Activated CD4-positive, alpha-beta T cell treated with anti-CD3 and anti-CD28 coated beads for 36 hours (primary cell): ENCODE data around the gene CHCHD3. TPM values are rescaled to one million over a fixed set of nuclear protein-coding genes. Genes with fewer than 3 reads are reported as not detected.
"Not testable (repeated sequence)": the region's sequence is repeated elsewhere in the genome, so short reads cannot be mapped to it uniquely, and the experiment has no call there.

ENCODE experiments used
- ATAC-seq: fragments of 200-7000 bp; cut with Tn5 transposase; one replicate; pipeline ENCODE4 v1.10.0; 2021; ENCODE audit warnings: mild to moderate bottlenecking, moderate library complexity
- CTCF ChIA-PET: fragments of 350-600 bp; sonication (Branson Sonifier 250); formaldehyde crosslinking; loops from one replicate; lab custom pipeline; 2021; ENCODE audit warnings: antibody characterized with exemption; lab: Charles Lee
- POLR2A ChIA-PET: fragments of 350-600 bp; sonication (Branson Sonifier 250); formaldehyde crosslinking; loops from one replicate; lab custom pipeline; 2021; ENCODE audit warnings: antibody characterized with exemption, inconsistent platforms; lab: Charles Lee
- DNase-seq: peaks from one replicate; pipeline ENCODE4 v3.0.0-alpha.2; 2020
- H3K27ac Mint-ChIP-seq: one replicate; pipeline ENCODE4 v1.8.0; 2021; ENCODE audit warnings: mixed read lengths
- H3K27me3 Mint-ChIP-seq: one replicate; pipeline ENCODE4 v1.8.0; 2021; ENCODE audit warnings: mixed read lengths
- H3K36me3 Mint-ChIP-seq: one replicate; pipeline ENCODE4 v1.8.0; 2021; ENCODE audit warnings: low read depth, mixed read lengths
- H3K4me1 Mint-ChIP-seq: one replicate; pipeline ENCODE4 v1.8.0; 2021; ENCODE audit warnings: mixed read lengths
- H3K4me3 Mint-ChIP-seq: one replicate; pipeline ENCODE4 v1.8.0; 2021; ENCODE audit warnings: mild to moderate bottlenecking, moderate library complexity, mixed read lengths
- H3K9me3 Mint-ChIP-seq: one replicate; pipeline ENCODE4 v1.8.0; 2021; ENCODE audit warnings: low read depth, mixed read lengths
- intact Hi-C, 2 experiments: fragments of 100-400 bp; cut with DNase I in 1 of 2; cut with micrococcal nuclease in 1 of 2; formaldehyde crosslinking; loops; one replicate each; pipeline versions ENCODE4 v1.14.2 to v1.15.1; 2022 to 2024; cut with DNase I, micrococcal nuclease
- total RNA-seq, 2 experiments: library from RNA; stranded (reverse); gene quantifications; one replicate each; pipeline ENCODE4 v1.2.3, GENCODE V29; 2021

Gene CHCHD3
- total RNA-seq, 2 experiments from 2014 or later: 63.0 to 71.9 TPM

DNA sequence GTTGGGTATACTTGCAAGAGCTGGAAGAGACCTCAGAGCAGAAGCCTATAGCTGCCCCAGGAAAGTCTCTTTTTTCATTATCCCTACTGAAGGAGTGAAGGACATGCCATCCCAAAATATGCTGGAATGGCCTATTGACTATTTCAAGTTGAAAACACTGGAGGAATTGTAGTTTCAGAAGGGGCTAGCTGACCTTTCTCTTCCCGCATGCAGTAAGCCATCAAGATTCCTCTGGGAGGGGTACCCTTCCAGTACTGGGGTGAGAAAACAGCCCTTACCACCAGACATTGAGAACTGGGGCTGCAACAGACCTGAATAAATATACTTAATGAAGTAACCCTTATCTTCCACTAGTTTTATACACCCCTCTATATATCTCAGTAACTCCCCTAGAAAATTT, 41.7 kb downstream of the CHCHD3 start:
- peaks cover 7% of the 10 kb centered on the region for H3K4me1 Mint-ChIP-seq

DNA sequence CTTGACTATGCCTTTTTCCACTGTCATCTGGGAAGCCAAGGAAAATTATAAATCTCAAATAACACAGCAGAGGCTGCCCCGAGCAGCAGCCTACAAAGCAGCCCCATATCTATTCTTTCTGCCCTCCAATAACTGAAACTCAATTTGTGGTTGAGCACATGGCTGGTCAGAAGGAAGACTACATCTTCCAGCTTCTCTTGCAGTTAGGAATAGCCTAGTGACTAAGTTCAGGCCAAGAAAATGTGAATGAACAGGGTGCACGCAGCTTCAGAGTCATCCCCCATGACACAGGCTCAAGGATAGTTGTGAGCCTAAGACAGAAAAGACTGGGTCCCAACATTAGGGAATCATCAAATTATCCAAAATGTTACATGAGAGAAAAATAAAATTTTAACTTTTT, 42.3 kb downstream of the CHCHD3 start:
- intact Hi-C loops: no loop called here
- Mint-ChIP-seq H3K4me3 (no peak overlapping the region), H3K27ac (no peak overlapping the region), H3K4me1 (peaks cover 7% of the 10 kb centered on the region), H3K27me3 (no peaks in the 10 kb centered on the region), H3K9me3 (no peaks in the 10 kb centered on the region), H3K36me3 (peaks cover 9% of the 10 kb centered on the region)
- no peak for ATAC-seq
- DNase-seq: no peak
- CTCF ChIA-PET: no interaction called here
- POLR2A ChIA-PET: no interaction called here

More for the DNA sequence above, 41.7 kb downstream of the CHCHD3 start:
- H3K9me3 Mint-ChIP-seq: no peaks in the 10 kb centered on the region
- H3K36me3 Mint-ChIP-seq: peaks cover 10% of the 10 kb centered on the region
- ATAC-seq (no peak), DNase-seq (no peak)
- intact Hi-C loops: no loop called here
- no peak overlapping the region for H3K27ac Mint-ChIP-seq
- no peaks in the 10 kb centered on the region for H3K27me3 Mint-ChIP-seq
- ChIA-PET CTCF (no interaction called here), POLR2A (no interaction called here)
- H3K4me3 Mint-ChIP-seq: no peak overlapping the region

DNA sequence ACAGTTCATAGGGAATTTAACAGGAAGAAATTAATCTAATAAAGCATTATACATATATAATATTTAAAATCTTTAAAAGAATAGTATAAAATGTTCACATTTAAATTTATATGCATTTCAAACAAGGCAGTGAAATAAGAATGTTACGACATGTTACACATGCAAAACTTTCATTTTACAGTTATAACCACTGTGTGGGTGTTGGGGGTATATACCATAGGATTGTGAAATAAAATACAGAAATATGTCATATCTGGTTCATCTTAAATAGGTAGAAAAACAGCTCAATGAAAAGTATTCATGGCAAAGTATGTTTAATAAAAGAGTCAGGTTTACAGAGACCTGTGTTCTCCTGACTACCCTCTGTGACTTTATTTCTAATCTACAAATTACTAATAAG, 45.6 kb downstream of the CHCHD3 start:
- Mint-ChIP-seq H3K27ac (no peak overlapping the region), H3K36me3 (peaks cover 9% of the 10 kb centered on the region), H3K4me1 (peaks cover 7% of the 10 kb centered on the region), H3K9me3 (no peaks in the 10 kb centered on the region), H3K4me3 (no peak overlapping the region), H3K27me3 (no peaks in the 10 kb centered on the region)
- intact Hi-C loops: no loop called here
- CTCF ChIA-PET: no interaction called here
- DNase-seq (no peak), ATAC-seq (no peak)
- POLR2A ChIA-PET: no interaction called here

DNA sequence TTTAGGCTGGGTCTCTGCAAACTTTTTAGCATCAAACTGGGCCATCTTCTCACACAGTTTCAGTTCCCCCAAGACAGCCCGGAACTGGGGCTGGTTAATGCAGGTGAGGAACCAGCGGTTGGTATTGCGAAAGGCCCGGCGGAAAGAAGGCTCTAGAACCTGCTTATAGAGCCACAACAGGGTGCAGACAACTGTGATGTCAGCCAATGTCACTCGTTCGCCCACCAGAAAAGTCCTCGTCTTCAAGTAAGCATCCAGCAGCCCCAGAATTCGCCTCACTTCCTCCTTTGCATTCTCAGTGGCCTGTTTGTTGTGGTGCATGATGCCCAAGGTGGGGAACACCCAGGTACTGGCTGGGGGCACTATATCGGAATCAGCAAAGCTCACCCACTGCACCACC, 46.6 kb downstream of the CHCHD3 start:
- CTCF ChIA-PET, POLR2A ChIA-PET, H3K4me3 Mint-ChIP-seq, DNase-seq, H3K36me3 Mint-ChIP-seq, H3K9me3 Mint-ChIP-seq, intact Hi-C loops, H3K27ac Mint-ChIP-seq, ATAC-seq, H3K27me3 Mint-ChIP-seq: not testable (repeated sequence)
- H3K4me1 Mint-ChIP-seq: peaks cover 12% of the 10 kb centered on the region

DNA sequence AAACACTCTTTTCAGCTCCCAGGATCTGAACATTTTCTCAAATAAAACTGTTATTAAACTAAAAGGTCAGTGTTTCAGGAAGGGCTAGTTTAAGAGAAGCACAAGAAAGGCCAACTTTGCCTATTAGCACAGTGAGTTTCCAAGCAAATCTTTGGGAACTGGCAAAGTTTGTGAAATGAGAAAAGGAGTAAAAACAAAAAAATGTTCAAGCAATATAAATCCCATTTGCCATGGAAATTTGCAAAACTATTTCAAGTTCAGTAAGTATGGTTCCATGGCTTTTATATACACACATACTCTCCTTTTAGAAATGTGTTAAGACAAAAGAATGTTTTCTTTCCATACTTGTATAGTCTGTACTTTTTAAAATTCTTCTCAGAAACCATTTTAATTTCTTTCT, 51.5 kb downstream of the CHCHD3 start:
- DNase-seq (no peak), ATAC-seq (no peak)
- H3K36me3 Mint-ChIP-seq: peaks cover 10% of the 10 kb centered on the region
- ChIA-PET POLR2A (no interaction called here), CTCF (interaction anchor here (0.7 kb wide), 1 partner anchor 195 kb away, joined by 4 read pairs; no protein-coding TSS in a partner anchor)
- H3K4me1 Mint-ChIP-seq: peaks cover 15% of the 10 kb centered on the region
- H3K4me3 Mint-ChIP-seq: no peak overlapping the region
- intact Hi-C loops: no loop called here
- H3K27me3 Mint-ChIP-seq: no peaks in the 10 kb centered on the region
- peaks cover 2% of the 10 kb centered on the region for H3K9me3 Mint-ChIP-seq
- no peak overlapping the region for H3K27ac Mint-ChIP-seq

DNA sequence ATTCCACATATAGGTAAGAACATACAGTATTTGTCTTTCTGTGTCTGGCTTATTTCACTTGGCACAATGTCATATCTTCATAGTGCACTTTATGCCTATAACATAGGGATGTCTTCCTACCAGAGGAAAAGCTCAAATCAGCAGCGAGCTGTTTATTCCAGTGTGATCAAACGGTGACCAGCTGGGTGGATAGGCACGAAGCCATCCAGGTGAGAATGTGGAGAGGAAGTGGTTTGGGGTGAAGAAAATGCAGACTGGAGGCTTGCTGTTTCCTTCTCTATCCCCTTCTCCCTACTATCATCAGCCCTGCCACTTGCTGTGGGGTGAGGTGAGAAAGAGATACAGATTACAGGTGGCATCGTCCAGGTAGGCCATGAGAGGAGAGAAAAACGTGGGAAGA, 52.4 kb downstream of the CHCHD3 start:
- H3K4me1 Mint-ChIP-seq: peaks cover 15% of the 10 kb centered on the region
- ChIA-PET CTCF (interaction anchor here (0.6 kb wide), 1 partner anchor 174 kb away, joined by 3 read pairs; no protein-coding TSS in a partner anchor), POLR2A (no interaction called here)
- peaks cover 6% of the 10 kb centered on the region for H3K36me3 Mint-ChIP-seq
- H3K9me3 Mint-ChIP-seq: peaks cover 2% of the 10 kb centered on the region
- no peak for ATAC-seq
- DNase-seq: no peak
- no peak overlapping the region for H3K4me3 Mint-ChIP-seq
- no peak overlapping the region for H3K27ac Mint-ChIP-seq
- intact Hi-C loops: no loop called here
- no peaks in the 10 kb centered on the region for H3K27me3 Mint-ChIP-seq

DNA sequence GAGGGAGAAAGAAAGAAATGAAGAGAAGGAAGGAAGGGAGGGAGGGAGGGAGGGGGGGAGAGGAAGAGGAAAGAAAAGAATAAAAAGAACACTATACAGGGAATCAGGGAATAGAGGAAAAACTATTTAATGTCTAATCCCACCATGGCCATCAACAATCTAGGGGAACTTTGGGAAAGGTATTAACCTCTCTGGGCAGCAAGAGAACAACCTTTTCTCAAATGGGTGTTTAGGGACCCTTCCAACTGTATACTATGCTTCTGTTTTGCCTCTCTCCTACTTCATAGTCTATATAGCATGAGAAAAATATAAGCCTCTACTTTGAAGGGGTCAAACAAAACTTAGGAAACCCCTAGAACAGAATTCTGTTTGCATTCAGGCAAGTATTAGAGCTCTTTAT, 54.5 kb downstream of the CHCHD3 start:
- DNase-seq (no peak), ATAC-seq (no peak)
- ChIA-PET CTCF (no interaction called here), POLR2A (no interaction called here)
- H3K9me3 Mint-ChIP-seq: peaks cover 2% of the 10 kb centered on the region
- no peak overlapping the region for H3K4me3 Mint-ChIP-seq
- peaks cover 14% of the 10 kb centered on the region for H3K36me3 Mint-ChIP-seq
- peaks cover 15% of the 10 kb centered on the region for H3K4me1 Mint-ChIP-seq
- intact Hi-C loops: no loop called here
- H3K27ac Mint-ChIP-seq: no peak overlapping the region
- no peaks in the 10 kb centered on the region for H3K27me3 Mint-ChIP-seq

DNA sequence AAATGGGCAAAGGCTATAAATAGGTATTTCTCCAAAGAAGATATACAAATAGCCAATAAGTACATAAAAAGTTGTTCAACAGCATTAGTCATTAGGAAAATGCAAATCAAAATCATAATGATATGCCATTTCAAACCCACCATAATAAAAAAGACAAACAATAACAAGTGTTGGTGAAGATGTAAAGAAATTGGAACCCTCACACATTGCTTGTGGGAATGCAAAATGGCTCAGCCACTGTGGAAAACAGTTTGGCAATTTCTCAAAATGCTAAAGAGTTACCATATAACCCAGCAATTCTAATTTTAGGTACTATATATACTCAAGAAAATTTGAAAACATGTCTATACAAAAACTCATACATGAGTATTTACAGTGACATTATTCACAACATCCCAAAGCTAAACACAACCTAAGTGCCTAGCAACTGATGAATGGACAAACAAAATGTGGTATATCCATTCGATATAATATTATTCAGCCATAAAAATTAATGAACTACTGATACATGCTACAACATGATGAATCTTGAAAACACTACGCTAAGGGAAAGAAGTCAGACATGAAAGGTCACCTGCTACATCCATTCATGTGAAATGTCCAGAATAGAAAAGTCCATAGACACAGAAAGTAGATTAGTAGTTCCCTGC, 55.6 kb downstream of the CHCHD3 start:
- Mint-ChIP-seq H3K27ac (no peak overlapping the region), H3K4me3 (no peak overlapping the region), H3K36me3 (peaks cover 18% of the 10 kb centered on the region), H3K9me3 (peaks cover 2% of the 10 kb centered on the region), H3K27me3 (no peaks in the 10 kb centered on the region), H3K4me1 (peaks cover 15% of the 10 kb centered on the region)
- ChIA-PET POLR2A (no interaction called here), CTCF (no interaction called here)
- no peak for DNase-seq
- intact Hi-C loops: no loop called here
- no peak for ATAC-seq

DNA sequence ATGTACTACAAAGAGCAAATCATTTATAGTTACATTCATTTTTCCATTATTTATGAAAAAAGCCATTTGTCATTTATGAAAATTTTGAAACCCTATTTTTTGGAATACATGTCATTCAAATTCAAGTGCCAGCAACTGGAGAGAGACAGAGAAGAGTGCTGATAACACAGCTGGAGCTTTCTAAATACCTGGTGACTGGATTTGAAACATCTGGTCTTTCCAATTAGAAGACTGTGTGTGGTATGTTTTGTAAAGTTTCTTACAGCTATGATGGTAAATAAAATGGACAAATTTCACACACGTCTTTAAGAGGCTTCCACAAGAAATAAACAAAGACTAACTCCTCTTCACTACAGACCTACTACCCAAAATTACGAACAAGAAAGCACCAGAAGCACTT, 56.8 kb downstream of the CHCHD3 start:
- H3K4me3 Mint-ChIP-seq: no peak overlapping the region
- H3K27me3 Mint-ChIP-seq: no peaks in the 10 kb centered on the region
- H3K4me1 Mint-ChIP-seq: peaks cover 9% of the 10 kb centered on the region
- peaks cover 2% of the 10 kb centered on the region for H3K9me3 Mint-ChIP-seq
- ChIA-PET CTCF (no interaction called here), POLR2A (no interaction called here)
- H3K27ac Mint-ChIP-seq: no peak overlapping the region
- ATAC-seq (no peak), DNase-seq (no peak)
- H3K36me3 Mint-ChIP-seq: peaks cover 27% of the 10 kb centered on the region
- intact Hi-C loops: no loop called here

DNA sequence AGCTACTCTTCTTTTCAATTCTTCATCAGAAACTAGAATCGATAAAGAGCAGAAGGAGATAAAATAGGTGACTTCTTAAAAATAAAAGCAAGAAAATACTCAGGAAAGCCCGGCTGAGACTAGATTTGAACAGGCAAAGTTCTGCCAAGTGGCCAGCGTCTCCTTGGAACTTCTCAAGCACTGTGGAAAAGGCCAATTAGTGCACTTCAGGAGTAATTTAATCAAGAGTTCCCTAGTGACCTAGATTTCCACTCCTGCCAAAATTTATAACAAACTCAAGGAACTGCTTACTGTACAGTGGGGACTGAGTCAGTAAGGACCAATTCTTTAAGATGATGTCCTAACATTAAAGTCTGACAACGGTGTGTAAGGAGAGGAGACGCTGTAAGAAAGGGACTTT, 57.3 kb downstream of the CHCHD3 start:
- no peak overlapping the region for H3K27ac Mint-ChIP-seq
- peaks cover 2% of the 10 kb centered on the region for H3K9me3 Mint-ChIP-seq
- ChIA-PET POLR2A (no interaction called here), CTCF (no interaction called here)
- no peak for DNase-seq
- peaks cover 5% of the 10 kb centered on the region for H3K4me1 Mint-ChIP-seq
- intact Hi-C loops: no loop called here
- ATAC-seq: no peak
- H3K27me3 Mint-ChIP-seq: no peaks in the 10 kb centered on the region
- H3K4me3 Mint-ChIP-seq: no peak overlapping the region
- H3K36me3 Mint-ChIP-seq: peaks cover 27% of the 10 kb centered on the region

DNA sequence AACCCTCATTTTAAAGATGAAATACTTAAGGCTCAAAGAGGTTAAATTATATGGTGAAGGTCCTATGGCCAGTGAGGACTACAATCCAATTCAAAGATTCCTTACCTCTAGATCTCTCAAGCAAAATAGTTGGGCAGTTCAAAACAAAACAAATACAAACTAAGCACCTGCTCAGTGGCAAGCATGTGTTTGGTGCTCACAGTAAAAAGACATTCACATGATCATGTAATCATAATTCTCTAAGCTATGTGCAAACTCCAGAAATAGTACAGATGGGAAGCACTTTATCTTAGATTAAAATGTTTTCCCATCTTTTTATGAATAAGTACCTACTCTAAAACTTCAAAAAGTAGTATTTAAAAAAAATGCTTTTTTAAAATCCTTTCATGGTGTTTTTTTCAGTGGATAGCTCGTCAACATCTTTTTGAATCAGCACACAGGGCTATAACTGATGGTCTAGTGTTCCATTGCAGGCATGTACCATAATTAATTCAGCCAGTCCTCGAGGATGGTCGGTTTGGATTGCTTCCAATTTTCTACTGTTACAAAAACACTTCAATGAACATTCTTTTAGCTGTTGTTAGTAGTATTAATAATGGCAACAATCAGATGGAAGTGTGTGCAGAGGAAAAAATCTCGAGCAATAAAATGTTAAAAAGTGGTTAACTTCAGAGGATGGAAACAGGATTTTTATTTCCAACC, 58.4 kb downstream of the CHCHD3 start:
- intact Hi-C loops: no loop called here
- POLR2A ChIA-PET: no interaction called here
- H3K36me3 Mint-ChIP-seq: peaks cover 27% of the 10 kb centered on the region
- no peak overlapping the region for H3K4me3 Mint-ChIP-seq
- ATAC-seq (no peak), DNase-seq (no peak)
- H3K9me3 Mint-ChIP-seq: peaks cover 2% of the 10 kb centered on the region
- CTCF ChIA-PET: no interaction called here
- H3K27me3 Mint-ChIP-seq: no peaks in the 10 kb centered on the region
- H3K27ac Mint-ChIP-seq: no peak overlapping the region
- peaks cover 4% of the 10 kb centered on the region for H3K4me1 Mint-ChIP-seq

DNA sequence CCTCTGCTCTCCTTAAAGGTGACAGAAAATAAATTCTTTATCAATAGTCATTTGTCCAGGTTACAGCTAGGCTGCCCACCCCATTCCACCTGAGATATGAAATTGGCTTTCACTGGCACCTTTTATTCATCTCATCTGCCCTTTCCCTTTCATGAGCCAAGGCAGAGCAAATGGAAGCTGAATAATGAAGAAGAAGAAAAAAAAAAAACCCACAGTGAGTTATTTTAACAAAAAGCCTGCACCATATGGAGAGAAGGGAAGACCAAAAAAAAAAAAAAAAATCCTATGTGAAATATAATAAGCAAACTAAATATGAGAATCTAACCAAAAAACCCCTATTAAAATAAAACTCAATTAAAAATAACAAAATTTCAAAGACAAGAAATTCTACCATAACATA, 59.2 kb downstream of the CHCHD3 start:
- Mint-ChIP-seq H3K9me3 (peaks cover 2% of the 10 kb centered on the region), H3K27ac (no peak overlapping the region), H3K4me3 (no peak overlapping the region), H3K27me3 (no peaks in the 10 kb centered on the region), H3K4me1 (peaks cover 4% of the 10 kb centered on the region), H3K36me3 (peaks cover 27% of the 10 kb centered on the region)
- no peak for DNase-seq
- ATAC-seq: no peak
- intact Hi-C loops: no loop called here
- ChIA-PET CTCF (no interaction called here), POLR2A (no interaction called here)
